COLO668 (cell line): ENCODE measurements around the gene PLEKHH1.
A peak's percentile ranks its signal among the peaks of the same experiment; 100 is the strongest.

Experiments
- DNase-seq: peaks from one replicate; lab custom pipeline; 2025; ENCODE audit not compliant: unreplicated experiment; lab: John Stamatoyannopoulos, UW

PLEKHH1 gene

DNA sequence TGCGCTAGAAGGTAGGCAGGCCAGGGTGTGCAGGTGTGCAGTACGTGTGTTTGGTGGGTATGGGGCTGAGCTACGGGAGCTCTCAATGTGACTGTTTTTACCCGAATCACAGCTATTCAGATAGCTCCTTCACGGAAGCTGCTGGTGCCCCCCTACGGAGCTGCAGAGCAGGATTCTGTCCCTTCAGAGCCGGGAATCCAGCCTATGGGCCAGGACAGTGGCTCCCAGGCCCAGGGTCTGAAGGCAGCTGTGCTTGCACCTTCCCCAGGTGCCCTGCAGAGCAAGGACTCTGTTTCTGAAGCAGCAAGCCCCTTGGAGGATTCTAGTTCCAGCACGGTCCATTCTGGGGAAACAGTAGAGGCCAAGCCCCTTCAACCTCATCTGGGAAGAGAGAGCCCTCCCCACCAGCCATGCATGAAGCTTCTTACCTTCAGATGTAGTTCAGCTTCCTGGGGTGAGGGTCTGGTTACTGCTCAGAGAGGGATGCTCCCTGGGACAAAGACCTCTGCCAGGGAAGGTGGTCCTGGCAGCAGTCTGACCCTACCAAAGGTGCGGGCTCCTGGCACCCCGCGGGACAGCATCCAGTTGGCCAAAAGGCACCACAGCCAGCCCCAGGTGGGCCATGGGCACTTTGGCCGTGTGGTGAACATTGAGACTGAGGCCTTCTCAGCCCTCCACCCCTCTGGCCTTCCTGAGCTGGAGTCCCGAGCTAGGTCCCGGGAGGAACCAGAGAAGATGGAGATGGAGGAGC lies 29.1 kb downstream of the PLEKHH1 start:
- no peak for DNase-seq

DNA sequence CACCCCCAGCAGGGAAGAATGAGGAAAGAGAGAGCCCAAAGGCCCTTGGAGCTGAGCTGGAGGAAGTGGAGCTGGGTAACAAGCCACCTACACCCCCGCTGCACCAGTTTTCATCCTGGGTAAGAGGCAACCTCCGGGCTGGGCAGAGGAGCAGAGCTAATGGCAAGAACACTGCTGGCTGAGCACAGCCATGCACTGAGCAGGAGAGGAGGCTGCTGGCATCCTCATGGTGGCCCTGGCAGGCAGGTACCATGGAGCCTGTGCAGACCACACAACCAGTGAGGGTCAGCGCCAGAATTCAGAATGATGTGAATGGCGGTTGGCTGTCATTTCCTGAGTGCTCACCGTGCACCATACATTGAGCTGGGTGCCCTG lies 29.7 kb downstream of the PLEKHH1 start:
- DNase-seq, result no peak

DNA sequence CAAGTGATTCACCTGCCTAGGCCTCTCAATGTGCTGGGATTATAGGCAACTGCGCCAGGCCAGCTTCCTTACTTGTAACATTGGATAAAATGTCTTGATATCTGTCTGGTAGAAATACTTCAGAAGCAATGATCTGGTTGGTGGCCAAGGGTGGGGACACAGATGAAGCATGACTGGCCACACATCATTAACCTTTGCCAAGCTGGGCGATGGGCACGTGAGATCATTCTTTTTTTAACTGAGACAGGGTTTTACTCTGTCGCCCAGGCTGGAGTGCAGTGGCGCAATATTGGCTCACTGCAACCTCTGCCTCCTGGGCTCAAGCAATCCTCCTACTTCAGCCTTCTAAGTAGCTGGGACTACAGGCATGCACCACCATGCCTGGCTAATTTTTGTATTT lies 31.1 kb downstream of the PLEKHH1 start:
- no peak for DNase-seq

GRCh38 chr14:67566908-67567307 lies 33.8 kb downstream of the PLEKHH1 start:
- DNase-seq, result no peak

DNA sequence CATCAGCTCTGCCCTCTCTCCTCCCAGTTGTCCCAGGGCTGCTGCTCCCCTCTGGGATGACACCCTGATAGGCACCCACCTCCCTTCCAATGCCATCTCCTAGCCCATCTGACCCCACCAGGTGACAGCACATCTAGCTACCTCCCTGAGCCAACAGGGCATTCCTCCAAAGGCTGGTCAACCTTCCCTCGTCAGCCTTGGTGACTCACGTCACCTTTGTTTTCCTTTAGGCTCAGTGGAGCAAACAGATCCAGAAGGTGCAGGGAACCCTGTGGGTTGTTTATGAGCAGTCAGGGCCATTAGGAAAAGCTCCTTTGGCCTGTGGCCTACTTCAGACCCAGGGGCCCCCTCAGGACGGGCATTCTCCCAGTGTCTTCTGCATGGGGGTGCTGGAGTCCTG lies 34.6 kb downstream of the PLEKHH1 start:
- DNase-seq, result no peak

GRCh38 chr14:67569011-67569650 lies 36.0 kb downstream of the PLEKHH1 start:
- DNase-seq, result no peak

- no peak for DNase-seq
Measured at GRCh38 chr14:67569651-67570290, 36.7 kb downstream of the PLEKHH1 start.

DNA sequence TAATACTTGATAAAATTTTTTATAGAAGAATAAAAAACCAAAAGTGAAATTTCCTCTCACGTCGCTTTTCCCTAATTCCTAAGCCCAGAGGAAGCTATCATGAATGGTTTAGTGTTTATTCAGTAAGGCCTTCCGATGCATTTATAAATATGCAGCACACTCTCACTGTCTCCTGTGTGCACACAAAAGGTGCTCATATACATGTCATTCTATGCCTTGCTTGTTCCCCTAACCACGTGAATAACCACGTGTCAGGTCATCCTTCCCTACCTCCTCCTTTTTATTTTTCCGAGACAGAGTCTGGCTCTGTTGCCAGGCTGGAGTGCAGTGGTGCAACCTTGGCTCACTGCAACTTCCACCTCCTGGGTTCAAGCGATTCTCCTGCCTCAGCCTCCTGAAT lies 37.4 kb downstream of the PLEKHH1 start:
- DNase-seq, result no peak

GRCh38 chr14:67571275-67571990 lies 38.3 kb downstream of the PLEKHH1 start:
- peak; percentile 69 for DNase-seq

DNA sequence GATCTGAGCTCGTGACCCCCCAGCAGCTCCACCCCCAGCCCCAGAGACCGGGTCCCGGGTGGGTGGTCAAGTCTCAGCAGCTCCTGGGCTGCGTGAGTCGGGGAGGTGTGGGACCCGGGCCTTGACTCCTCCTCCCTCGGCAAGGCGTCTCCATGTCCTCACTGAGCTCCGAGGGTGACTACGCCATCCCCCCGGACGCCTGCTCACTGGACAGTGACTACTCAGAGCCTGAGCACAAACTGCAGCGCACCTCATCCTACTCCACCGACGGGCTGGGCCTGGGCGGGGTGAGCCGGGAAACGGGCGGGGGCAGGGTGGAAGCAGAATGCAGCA lies 38.9 kb downstream of the PLEKHH1 start:
- DNase-seq, result no peak

GRCh38 chr14:67572608-67573007 lies 39.5 kb downstream of the PLEKHH1 start:
- no peak for DNase-seq

DNA sequence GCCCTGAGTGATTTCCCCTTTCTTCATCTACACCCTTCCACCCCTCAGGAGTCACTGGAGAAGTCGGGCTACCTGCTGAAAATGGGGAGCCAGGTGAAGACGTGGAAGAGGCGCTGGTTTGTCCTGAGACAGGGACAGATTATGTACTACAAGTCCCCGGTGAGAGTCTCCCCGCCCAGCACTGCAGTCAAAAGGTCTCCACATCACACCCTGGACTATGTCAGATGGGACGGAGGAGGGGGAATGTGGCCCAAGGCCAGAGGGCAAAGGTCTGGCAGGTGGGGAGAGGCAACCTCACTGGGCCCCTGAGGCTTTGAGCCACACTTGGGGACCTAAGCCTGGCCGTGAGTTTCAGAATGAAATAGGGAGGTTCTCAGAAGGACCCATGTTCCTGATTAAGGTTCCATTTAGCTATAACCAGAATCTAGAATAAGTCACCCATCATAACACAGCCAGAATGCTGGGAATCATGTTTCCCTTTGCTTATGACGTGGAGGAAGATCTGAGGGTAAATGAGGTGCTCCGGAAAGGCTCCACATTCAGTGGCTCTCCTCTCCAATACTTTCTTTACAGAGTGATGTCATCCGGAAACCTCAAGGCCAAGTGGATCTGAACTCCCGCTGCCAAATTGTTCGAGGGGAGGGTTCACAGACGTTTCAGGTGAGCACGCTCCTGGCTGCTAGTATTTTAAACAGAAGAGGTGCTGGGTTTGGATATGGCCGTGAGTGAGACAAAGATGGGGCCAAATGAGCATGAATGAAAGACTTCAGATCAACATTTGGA lies 40.3 kb downstream of the PLEKHH1 start:
- DNase-seq, result no peak

DNA sequence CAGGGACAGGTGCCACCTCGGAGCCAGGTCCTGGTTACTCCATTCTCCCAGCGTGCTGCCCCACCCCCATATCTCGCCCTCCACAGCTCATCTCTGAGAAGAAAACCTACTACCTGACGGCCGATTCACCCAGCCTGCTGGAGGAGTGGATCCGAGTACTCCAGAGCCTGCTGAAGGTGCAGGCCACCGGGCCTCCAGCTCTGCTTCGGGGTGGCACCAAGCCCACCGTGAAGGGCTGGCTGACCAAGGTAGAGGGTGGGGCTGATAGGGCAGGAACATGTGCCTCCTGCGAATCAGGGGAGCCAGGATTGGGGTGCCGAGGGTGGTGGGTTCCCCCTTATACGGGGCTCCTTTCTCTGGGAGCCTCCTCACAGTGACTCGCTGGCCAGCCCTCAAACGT lies 41.1 kb downstream of the PLEKHH1 start:
- DNase-seq, result no peak

GRCh38 chr14:67574806-67575205 lies 41.7 kb downstream of the PLEKHH1 start:
- DNase-seq, result no peak

DNA sequence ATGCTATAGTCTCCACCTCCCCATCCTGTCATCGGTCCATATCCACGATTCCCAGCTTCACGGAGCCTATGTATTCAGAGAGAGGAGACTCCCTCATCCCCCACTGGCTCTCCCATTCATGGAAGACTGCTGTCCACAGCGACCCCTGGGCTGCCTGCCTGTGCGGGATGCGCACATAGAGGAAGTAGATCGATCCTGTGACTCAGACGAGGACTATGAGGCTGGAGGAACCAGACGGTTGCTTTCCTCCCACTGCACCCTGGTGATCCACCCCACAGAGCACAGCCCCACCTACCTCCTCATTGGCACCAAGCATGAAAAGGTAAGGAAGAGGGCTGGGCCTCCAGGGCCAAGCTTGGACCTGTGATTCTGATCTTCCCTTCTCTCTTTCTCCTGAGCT lies 42.6 kb downstream of the PLEKHH1 start:
- no peak for DNase-seq

- no peak for DNase-seq
Measured at GRCh38 chr14:67576216-67576955, 43.3 kb downstream of the PLEKHH1 start.

GRCh38 chr14:67577181-67577808 lies 44.2 kb downstream of the PLEKHH1 start:
- DNase-seq, result no peak

DNA sequence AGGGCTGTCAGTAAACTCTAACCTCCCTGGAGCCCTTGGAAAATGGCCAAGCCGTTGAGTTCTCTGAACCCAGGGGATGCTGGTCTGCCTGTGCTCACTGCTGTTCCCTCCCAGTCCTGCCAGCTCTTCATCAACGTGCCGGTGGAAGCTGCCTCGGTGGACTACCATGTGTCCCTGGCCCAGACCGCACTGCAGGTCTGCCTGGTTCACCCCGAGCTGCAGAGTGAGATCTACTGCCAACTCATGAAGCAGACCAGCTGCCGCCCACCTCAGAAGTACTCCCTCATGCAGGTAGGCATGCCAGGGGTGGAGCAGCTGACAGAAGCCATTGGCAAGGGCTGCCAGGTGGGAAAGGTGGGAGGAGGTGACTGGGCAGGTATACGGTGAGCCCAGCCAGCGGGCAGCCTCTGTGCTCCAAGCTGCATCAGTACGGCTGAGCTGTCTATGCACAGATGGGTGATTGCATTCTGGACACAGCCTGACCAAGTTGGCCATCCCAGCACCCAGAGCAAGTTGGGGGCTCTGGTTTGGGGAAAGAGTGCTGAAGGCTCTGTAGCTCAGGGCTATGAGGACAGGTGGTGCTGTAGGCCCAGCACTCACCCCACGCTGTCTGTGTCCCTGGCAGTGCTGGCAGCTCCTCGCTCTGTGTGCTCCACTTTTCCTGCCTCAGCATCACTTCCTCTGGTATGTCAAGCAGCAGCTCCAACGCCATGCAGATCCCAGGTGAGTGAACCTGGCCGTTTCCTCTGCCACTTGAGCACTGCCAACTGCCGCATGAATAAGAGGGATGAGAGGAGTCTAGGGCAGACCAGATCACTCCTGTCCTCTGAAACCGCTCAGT lies 45.0 kb downstream of the PLEKHH1 start:
- no peak for DNase-seq

GRCh38 chr14:67579040-67579439 lies 46.0 kb downstream of the PLEKHH1 start:
- no peak for DNase-seq
